SJSA1 (cell line): ENCODE results near the gene FARP1. TPM values are rescaled to one million over a fixed set of nuclear protein-coding genes. Genes with fewer than 3 reads are reported as not detected.

ENCODE experiments used
- DNase-seq, 2 experiments: peaks; one replicate each; pipeline ENCODE4 v3.0.0-alpha.2; 2015 to 2020; ENCODE audit warnings: low spot score in 2 of 2, low read depth in 1 of 2
- H3K27ac ChIP-seq: fragments of 250-450 bp; sonication (Bioruptor Pico); 2 replicates; pipeline ENCODE4 v1.5.1; 2020; ENCODE audit warnings: mild to moderate bottlenecking, moderate library complexity
- H3K27me3 ChIP-seq: fragments of 250-450 bp; sonication (Bioruptor Pico); replicated peaks from 2 replicates; pipeline ENCODE4 v1.5.1; 2020; ENCODE audit warnings: mild to moderate bottlenecking, moderate library complexity
- H3K36me3 ChIP-seq: fragments of 250-450 bp; sonication (Bioruptor Pico); 2 replicates; pipeline ENCODE4 v1.5.1; 2020; ENCODE audit warnings: mild to moderate bottlenecking
- H3K4me1 ChIP-seq: fragments of 250-450 bp; sonication (Bioruptor Pico); replicated peaks from 2 replicates; pipeline ENCODE4 v1.6.1; 2021; ENCODE audit warnings: mild to moderate bottlenecking
- H3K4me3 ChIP-seq: fragments of 250-450 bp; sonication (Bioruptor Pico); 2 replicates; pipeline ENCODE4 v1.5.1; 2020; ENCODE audit warnings: mild to moderate bottlenecking
- H3K9me3 ChIP-seq: fragments of 250-450 bp; sonication (Bioruptor Pico); replicated peaks from 2 replicates; pipeline ENCODE4 v1.5.1; 2020; ENCODE audit warnings: mild to moderate bottlenecking
- total RNA-seq: library from RNA; depleted of rRNA; stranded (reverse); fragments of >200 nt; shearing (Covaris generic); gene quantifications from 2 replicates; pipeline ENCODE4 v1.2.3, GENCODE V29; 2014

FARP1 gene
- total RNA-seq, 1 experiment from 2014 or later: 31.3 TPM

GRCh38 chr13:98445340-98446233, 302.7 kb downstream of the FARP1 start:
- H3K27ac ChIP-seq: no peak overlapping the region
- DNase-seq: peak; percentile 78 to 83
- peaks cover 64% of the 10 kb centered on the region for H3K36me3 ChIP-seq
- H3K4me1 ChIP-seq: peaks cover 11% of the 10 kb centered on the region
- no peaks in the 10 kb centered on the region for H3K27me3 ChIP-seq
- H3K9me3 ChIP-seq: no peaks in the 10 kb centered on the region
- no peak overlapping the region for H3K4me3 ChIP-seq

- Histone ChIP-seq H3K9me3 (no peaks in the 10 kb centered on the region), H3K4me3 (no peak overlapping the region), H3K36me3 (peaks cover 66% of the 10 kb centered on the region), H3K27me3 (no peaks in the 10 kb centered on the region), H3K4me1 (peaks cover 11% of the 10 kb centered on the region), H3K27ac (no peak overlapping the region)
- no peak for DNase-seq
Measured at GRCh38 chr13:98446234-98446621, 303.3 kb downstream of the FARP1 start.

GRCh38 chr13:98447130-98447529, 304.2 kb downstream of the FARP1 start:
- no peaks in the 10 kb centered on the region for H3K27me3 ChIP-seq
- DNase-seq: no peak
- H3K4me3 ChIP-seq: no peak overlapping the region

GRCh38 chr13:98447881-98448641, 305.2 kb downstream of the FARP1 start:
- H3K27me3 ChIP-seq: no peaks in the 10 kb centered on the region
- no peak for DNase-seq

More at GRCh38 chr13:98447130-98447529, 304.2 kb downstream of the FARP1 start:
- Histone ChIP-seq H3K4me1 (peaks cover 11% of the 10 kb centered on the region), H3K9me3 (no peaks in the 10 kb centered on the region), H3K27ac (no peak overlapping the region), H3K36me3 (peaks cover 72% of the 10 kb centered on the region)

GRCh38 chr13:98448642-98448928, 305.7 kb downstream of the FARP1 start:
- DNase-seq: no peak
- no peak overlapping the region for H3K27ac ChIP-seq
- no peaks in the 10 kb centered on the region for H3K9me3 ChIP-seq
- peaks cover 5% of the 10 kb centered on the region for H3K4me1 ChIP-seq
- no peak overlapping the region for H3K4me3 ChIP-seq
- H3K36me3 ChIP-seq: peaks cover 85% of the 10 kb centered on the region
- H3K27me3 ChIP-seq: no peaks in the 10 kb centered on the region

More at GRCh38 chr13:98447881-98448641, 305.2 kb downstream of the FARP1 start:
- Histone ChIP-seq H3K4me3 (no peak overlapping the region), H3K9me3 (no peaks in the 10 kb centered on the region), H3K36me3 (peaks cover 80% of the 10 kb centered on the region), H3K4me1 (peaks cover 10% of the 10 kb centered on the region), H3K27ac (no peak overlapping the region)

GRCh38 chr13:98449273-98449672, 306.4 kb downstream of the FARP1 start:
- peaks cover 82% of the 10 kb centered on the region for H3K36me3 ChIP-seq

GRCh38 chr13:98450026-98450425, 307.1 kb downstream of the FARP1 start:
- Histone ChIP-seq H3K9me3 (no peaks in the 10 kb centered on the region), H3K27ac (no peak overlapping the region), H3K4me1 (peaks cover 16% of the 10 kb centered on the region), H3K4me3 (no peak overlapping the region), H3K36me3 (peaks cover 77% of the 10 kb centered on the region), H3K27me3 (no peaks in the 10 kb centered on the region)
- DNase-seq: no peak

More at GRCh38 chr13:98449273-98449672, 306.4 kb downstream of the FARP1 start:
- Histone ChIP-seq H3K4me1 (peaks cover 9% of the 10 kb centered on the region), H3K4me3 (no peak overlapping the region), H3K27me3 (no peaks in the 10 kb centered on the region), H3K9me3 (no peaks in the 10 kb centered on the region), H3K27ac (no peak overlapping the region)
- DNase-seq: no peak

- no peak for DNase-seq
- H3K9me3 ChIP-seq: no peaks in the 10 kb centered on the region
- peaks cover 17% of the 10 kb centered on the region for H3K4me1 ChIP-seq
- H3K36me3 ChIP-seq: peaks cover 81% of the 10 kb centered on the region
- no peak overlapping the region for H3K27ac ChIP-seq
- H3K27me3 ChIP-seq: no peaks in the 10 kb centered on the region
- no peak overlapping the region for H3K4me3 ChIP-seq
Measured at GRCh38 chr13:98450539-98451111, 307.7 kb downstream of the FARP1 start.

GRCh38 chr13:98451676-98452470, 309.0 kb downstream of the FARP1 start:
- H3K9me3 ChIP-seq: no peaks in the 10 kb centered on the region
- peaks cover 15% of the 10 kb centered on the region for H3K4me1 ChIP-seq
- no peak for DNase-seq
- no peaks in the 10 kb centered on the region for H3K27me3 ChIP-seq
- no peak overlapping the region for H3K27ac ChIP-seq
- peaks cover 81% of the 10 kb centered on the region for H3K36me3 ChIP-seq
- H3K4me3 ChIP-seq: no peak overlapping the region

- peaks cover 15% of the 10 kb centered on the region for H3K4me1 ChIP-seq
- DNase-seq: no peak
- H3K9me3 ChIP-seq: no peaks in the 10 kb centered on the region
- H3K36me3 ChIP-seq: peaks cover 83% of the 10 kb centered on the region
- H3K27me3 ChIP-seq: no peaks in the 10 kb centered on the region
- no peak overlapping the region for H3K27ac ChIP-seq
- no peak overlapping the region for H3K4me3 ChIP-seq
Measured at GRCh38 chr13:98452851-98453843, 310.3 kb downstream of the FARP1 start.

GRCh38 chr13:98454389-98454881, 311.5 kb downstream of the FARP1 start:
- no peak overlapping the region for H3K4me3 ChIP-seq

GRCh38 chr13:98456413-98456845, 313.5 kb downstream of the FARP1 start:
- Histone ChIP-seq H3K36me3 (peaks cover 86% of the 10 kb centered on the region), H3K4me3 (no peak overlapping the region), H3K9me3 (no peaks in the 10 kb centered on the region), H3K27ac (no peak overlapping the region), H3K4me1 (peaks cover 15% of the 10 kb centered on the region), H3K27me3 (no peaks in the 10 kb centered on the region)
- no peak for DNase-seq

More at GRCh38 chr13:98454389-98454881, 311.5 kb downstream of the FARP1 start:
- H3K4me1 ChIP-seq: peaks cover 15% of the 10 kb centered on the region
- peaks cover 83% of the 10 kb centered on the region for H3K36me3 ChIP-seq
- peak in 1 of 2 experiments; percentile 90 for DNase-seq
- H3K9me3 ChIP-seq: no peaks in the 10 kb centered on the region
- H3K27ac ChIP-seq: peak overlapping the region; percentile 11
- H3K27me3 ChIP-seq: no peaks in the 10 kb centered on the region
